Heart left ventricle (tissue), 13 donors: ENCODE results near the gene LRFN3.
"Not testable (repeated sequence)": the region's sequence is repeated elsewhere in the genome, so short reads cannot be mapped to it uniquely, and the experiment has no call there.

Experiments
- POLR2A ChIP-seq, 2 donors: fragments of 450-650 bp; IDR thresholded peaks; one replicate each; pipeline ENCODE4 v1.6.1; 2017; ENCODE audit warnings: antibody characterized with exemption in 2 of 2, mild to moderate bottlenecking in 2 of 2, moderate library complexity in 2 of 2
- TF ChIP-seq, protein P1 (sequence below), 12 donors: fragments of 200-600 bp; sonication (generic) in 4 of 12; IDR thresholded peaks; one replicate each; pipeline versions ENCODE4 v1.5.0 to v1.8.0; 2018 to 2022; ENCODE audit warnings: antibody characterized with exemption in 12 of 12, mild to moderate bottlenecking in 5 of 12
- donor health status: ischemic (EF 13 %, LVEDD 7.1; RV severe dilation, severe dysfunction).
- donor health status: DM: no; HTN: yes; CAD: no.
- donor health status: DM: no; HTN: no; CAD: no.
- donor health status: ischemic (EF 25% LVEDD 6.9; RV normal size, moderate dysfunction).
- donor health status: ischemic (EF 25% LVEDD 5.7; RV mildly dilated, moderate dysfunction).
- donor health status: ischemic (EF 35%, LVEDD 5.7; RV mildly dilated, moderate dysfunction).
- donor health status: nonischemic (EF 11% LVEDD 7.7; RV severe dilation, severe dysfunction).
- donor health status: DM: yes; HTN: yes; CAD: no.
- donor health status: PGD.
- donor health status: ischemic (EF 29% LVEDD 5.4; RV normal size, mild dysfunction).
- donor health status: nonischemic (EF 23%, LVEDD 6.1; RV moderate dilation, normal function).

DNA sequence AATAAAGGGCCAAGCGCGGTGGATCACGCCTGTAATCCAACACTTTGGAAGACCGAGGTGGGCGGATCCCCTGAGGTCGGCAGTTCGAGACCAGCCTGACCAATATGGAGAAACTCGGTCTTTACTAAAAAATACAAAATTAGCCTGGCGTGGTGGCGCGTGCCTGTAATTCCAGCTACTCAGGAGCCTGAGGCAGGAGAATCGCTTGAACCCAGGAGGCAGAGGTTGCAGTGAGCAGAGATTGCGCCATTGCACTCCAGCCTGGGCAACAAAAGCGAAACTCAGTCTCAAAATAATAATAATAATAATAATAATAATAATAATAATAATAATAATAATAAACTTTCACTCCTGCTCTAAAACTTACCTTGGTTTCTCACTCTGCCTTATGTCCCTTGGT is 25.8 kb upstream of the LRFN3 start:
- TF ChIP-seq, protein P1, sequence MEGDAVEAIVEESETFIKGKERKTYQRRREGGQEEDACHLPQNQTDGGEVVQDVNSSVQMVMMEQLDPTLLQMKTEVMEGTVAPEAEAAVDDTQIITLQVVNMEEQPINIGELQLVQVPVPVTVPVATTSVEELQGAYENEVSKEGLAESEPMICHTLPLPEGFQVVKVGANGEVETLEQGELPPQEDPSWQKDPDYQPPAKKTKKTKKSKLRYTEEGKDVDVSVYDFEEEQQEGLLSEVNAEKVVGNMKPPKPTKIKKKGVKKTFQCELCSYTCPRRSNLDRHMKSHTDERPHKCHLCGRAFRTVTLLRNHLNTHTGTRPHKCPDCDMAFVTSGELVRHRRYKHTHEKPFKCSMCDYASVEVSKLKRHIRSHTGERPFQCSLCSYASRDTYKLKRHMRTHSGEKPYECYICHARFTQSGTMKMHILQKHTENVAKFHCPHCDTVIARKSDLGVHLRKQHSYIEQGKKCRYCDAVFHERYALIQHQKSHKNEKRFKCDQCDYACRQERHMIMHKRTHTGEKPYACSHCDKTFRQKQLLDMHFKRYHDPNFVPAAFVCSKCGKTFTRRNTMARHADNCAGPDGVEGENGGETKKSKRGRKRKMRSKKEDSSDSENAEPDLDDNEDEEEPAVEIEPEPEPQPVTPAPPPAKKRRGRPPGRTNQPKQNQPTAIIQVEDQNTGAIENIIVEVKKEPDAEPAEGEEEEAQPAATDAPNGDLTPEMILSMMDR (IDR thresholded peaks at IDR 0.05), result not testable (repeated sequence)
- TF ChIP-seq POLR2A (IDR thresholded peaks at IDR 0.05), result not testable (repeated sequence)
